ENCODE results near the gene NLRP8.
"Not testable (repeated sequence)": the region's sequence is repeated elsewhere in the genome, so short reads cannot be mapped to it uniquely, and the experiment has no call there.

The NLRP8 gene

DNA sequence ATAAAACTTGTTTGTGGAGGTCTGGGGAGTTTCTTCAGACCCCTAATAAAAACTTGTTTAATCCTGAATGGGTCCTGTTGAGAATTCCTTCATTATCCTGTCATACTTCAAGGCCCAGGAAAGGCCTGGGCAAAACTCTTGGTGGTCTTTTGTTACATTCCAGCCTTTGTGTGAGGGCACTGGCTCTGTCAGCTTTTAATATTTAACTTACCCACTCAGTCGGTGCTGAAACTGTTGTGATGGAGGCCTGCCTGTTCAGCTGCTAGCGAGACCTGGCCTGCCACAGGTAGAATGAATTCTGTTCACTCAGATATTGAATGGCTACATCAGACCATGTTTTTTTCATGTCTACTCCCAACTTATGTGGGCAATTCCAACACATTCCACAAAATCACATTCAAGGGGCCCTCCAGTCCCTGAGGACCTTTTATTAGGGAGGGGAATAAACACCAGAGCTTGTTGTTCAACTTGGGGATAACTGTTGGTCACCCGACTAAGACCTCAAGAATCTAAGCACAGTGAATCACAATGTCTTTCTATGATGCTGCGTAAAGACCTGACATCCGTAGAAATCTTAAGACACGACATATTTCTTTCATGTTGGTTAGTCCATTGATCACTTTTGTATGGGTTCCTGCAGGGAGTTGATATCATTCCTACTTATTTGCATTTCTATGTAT, 12.5 kb downstream of the NLRP8 start:
- TF ChIP-seq POU2F2 (IDR thresholded peaks at IDR 0.05; ENCODE audit: low read depth, low read length), result no peak
- TF ChIP-seq SPI1 (IDR thresholded peaks at IDR 0.05; ENCODE audit: low read depth, low read length), result no peak
- no peak for TF ChIP-seq PAX5 (IDR thresholded peaks at IDR 0.05; ENCODE audit: insufficient read depth, low read length, severe bottlenecking)
- TF ChIP-seq POLR2A (IDR thresholded peaks at IDR 0.05; ENCODE audit: low read depth, low read length), result no peak
- no peak for TF ChIP-seq TAF1 (IDR thresholded peaks at IDR 0.05; ENCODE audit: low read depth, low read length)
- TF ChIP-seq POLR2AphosphoS5 (IDR thresholded peaks at IDR 0.05; ENCODE audit: low read depth, low read length), result no peak
- FAIRE-seq, result no peak

GRCh38 chr19:55962186-55962585, 14.6 kb downstream of the NLRP8 start:
- no peak for DNase-seq (ENCODE audit: insufficient read length, low spot score)
- TF ChIP-seq PAX5 (IDR thresholded peaks at IDR 0.05; ENCODE audit: insufficient read depth, low read length, severe bottlenecking), result no peak
- no peak for TF ChIP-seq POLR2A (IDR thresholded peaks at IDR 0.05; ENCODE audit: low read depth, low read length)
- TF ChIP-seq POLR2AphosphoS5 (IDR thresholded peaks at IDR 0.05; ENCODE audit: low read depth, low read length), result no peak
- no peak for TF ChIP-seq TAF1 (IDR thresholded peaks at IDR 0.05; ENCODE audit: low read depth, low read length)
- TF ChIP-seq SPI1 (IDR thresholded peaks at IDR 0.05; ENCODE audit: low read depth, low read length), result no peak
- TF ChIP-seq POU2F2 (IDR thresholded peaks at IDR 0.05; ENCODE audit: low read depth, low read length), result no peak
- no peak for FAIRE-seq

More for the DNA sequence above, 12.5 kb downstream of the NLRP8 start:
- DNase-seq (ENCODE audit: insufficient read length, low spot score), result no peak

DNA sequence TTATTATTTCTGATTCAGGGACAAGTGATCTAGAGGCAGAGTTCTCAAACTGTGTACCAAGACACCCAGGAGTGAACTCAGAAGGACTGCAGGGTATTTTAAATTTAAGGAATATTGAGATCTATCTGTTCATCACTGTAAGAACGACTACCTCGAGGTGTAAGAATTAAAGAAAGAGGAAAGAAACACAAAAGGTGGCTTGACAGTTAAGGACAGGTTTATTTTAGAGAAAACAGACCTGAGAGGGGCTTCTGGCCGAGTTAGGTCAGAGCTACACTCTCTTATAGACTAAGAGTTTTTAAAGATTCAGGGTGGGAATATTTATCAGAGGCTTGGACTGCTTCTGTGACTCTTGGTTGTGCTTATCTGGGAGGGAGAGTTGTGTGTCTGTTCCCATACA, 26.4 kb downstream of the NLRP8 start:
- no peak for TF ChIP-seq POU2F2 (IDR thresholded peaks at IDR 0.05; ENCODE audit: low read depth, low read length)
- TF ChIP-seq TAF1 (IDR thresholded peaks at IDR 0.05; ENCODE audit: low read depth, low read length), result no peak
- no peak for TF ChIP-seq PAX5 (IDR thresholded peaks at IDR 0.05; ENCODE audit: insufficient read depth, low read length, severe bottlenecking)
- TF ChIP-seq POLR2A (IDR thresholded peaks at IDR 0.05; ENCODE audit: low read depth, low read length), result no peak
- TF ChIP-seq SPI1 (IDR thresholded peaks at IDR 0.05; ENCODE audit: low read depth, low read length), result no peak
- TF ChIP-seq POLR2AphosphoS5 (IDR thresholded peaks at IDR 0.05; ENCODE audit: low read depth, low read length), result no peak
- FAIRE-seq, result no peak
- DNase-seq (ENCODE audit: insufficient read length, low spot score), result no peak

- FAIRE-seq, result no peak
- TF ChIP-seq POLR2A (IDR thresholded peaks at IDR 0.05; ENCODE audit: low read depth, low read length), result no peak
- TF ChIP-seq POLR2AphosphoS5 (IDR thresholded peaks at IDR 0.05; ENCODE audit: low read depth, low read length), result no peak
- no peak for DNase-seq (ENCODE audit: insufficient read length, low spot score)
Measured at GRCh38 chr19:55980415-55980814, 32.8 kb downstream of the NLRP8 start.

GRCh38 chr19:55985254-55985653, 37.6 kb downstream of the NLRP8 start:
- DNase-seq (ENCODE audit: insufficient read length, low spot score) (no peak), FAIRE-seq (no peak)
- TF ChIP-seq TAF1 (IDR thresholded peaks at IDR 0.05; ENCODE audit: low read depth, low read length), result no peak
- no peak for TF ChIP-seq SPI1 (IDR thresholded peaks at IDR 0.05; ENCODE audit: low read depth, low read length)
- TF ChIP-seq PAX5 (IDR thresholded peaks at IDR 0.05; ENCODE audit: insufficient read depth, low read length, severe bottlenecking), result no peak
- no peak for TF ChIP-seq POLR2A (IDR thresholded peaks at IDR 0.05; ENCODE audit: low read depth, low read length)
- no peak for TF ChIP-seq POU2F2 (IDR thresholded peaks at IDR 0.05; ENCODE audit: low read depth, low read length)
- TF ChIP-seq POLR2AphosphoS5 (IDR thresholded peaks at IDR 0.05; ENCODE audit: low read depth, low read length), result no peak

- FAIRE-seq, result no peak
- DNase-seq (ENCODE audit: insufficient read length, low spot score), result no peak
- no peak for TF ChIP-seq PAX5 (IDR thresholded peaks at IDR 0.05; ENCODE audit: insufficient read depth, low read length, severe bottlenecking)
- no peak for TF ChIP-seq TAF1 (IDR thresholded peaks at IDR 0.05; ENCODE audit: low read depth, low read length)
- TF ChIP-seq SPI1 (IDR thresholded peaks at IDR 0.05; ENCODE audit: low read depth, low read length), result no peak
- TF ChIP-seq POLR2AphosphoS5 (IDR thresholded peaks at IDR 0.05; ENCODE audit: low read depth, low read length), result no peak
- TF ChIP-seq POU2F2 (IDR thresholded peaks at IDR 0.05; ENCODE audit: low read depth, low read length), result no peak
- no peak for TF ChIP-seq POLR2A (IDR thresholded peaks at IDR 0.05; ENCODE audit: low read depth, low read length)
Measured at GRCh38 chr19:55986487-55986886, 38.9 kb downstream of the NLRP8 start, which contains the start of gene NLRP5. NLRP5 (plus strand) TSS chr19:55986775.

DNA sequence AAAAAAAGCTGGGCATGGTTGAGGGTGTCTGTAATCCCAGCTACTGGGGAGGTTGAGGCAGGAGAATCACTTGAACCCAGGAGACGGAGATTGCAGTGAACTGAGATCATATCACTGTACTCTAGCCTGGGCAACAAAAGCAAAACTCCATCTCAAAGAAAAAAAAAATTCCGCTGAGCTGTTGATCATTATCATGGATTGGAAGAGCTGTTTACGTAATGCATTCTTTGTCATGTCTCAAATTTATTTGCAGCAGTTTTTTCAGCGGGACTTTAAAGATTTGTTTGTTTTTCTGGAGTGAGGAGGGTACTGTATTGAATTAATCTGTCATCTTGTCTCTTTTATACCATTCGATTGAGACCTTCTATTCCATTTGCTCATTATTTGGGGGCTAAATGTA, 43.2 kb downstream of the NLRP8 start:
- FAIRE-seq (no peak), DNase-seq (ENCODE audit: insufficient read length, low spot score) (no peak)
- TF ChIP-seq POLR2AphosphoS5 (IDR thresholded peaks at IDR 0.05; ENCODE audit: low read depth, low read length) (no peak), PAX5 (IDR thresholded peaks at IDR 0.05; ENCODE audit: insufficient read depth, low read length, severe bottlenecking) (no peak), POU2F2 (IDR thresholded peaks at IDR 0.05; ENCODE audit: low read depth, low read length) (no peak), POLR2A (IDR thresholded peaks at IDR 0.05; ENCODE audit: low read depth, low read length) (no peak), SPI1 (IDR thresholded peaks at IDR 0.05; ENCODE audit: low read depth, low read length) (no peak)

- TF ChIP-seq POLR2AphosphoS5 (IDR thresholded peaks at IDR 0.05; ENCODE audit: low read depth, low read length) (no peak), TAF1 (IDR thresholded peaks at IDR 0.05; ENCODE audit: low read depth, low read length) (no peak), POU2F2 (IDR thresholded peaks at IDR 0.05; ENCODE audit: low read depth, low read length) (no peak), SPI1 (IDR thresholded peaks at IDR 0.05; ENCODE audit: low read depth, low read length) (no peak), POLR2A (IDR thresholded peaks at IDR 0.05; ENCODE audit: low read depth, low read length) (no peak), PAX5 (IDR thresholded peaks at IDR 0.05; ENCODE audit: insufficient read depth, low read length, severe bottlenecking) (no peak)
- no peak for FAIRE-seq
- no peak for DNase-seq (ENCODE audit: insufficient read length, low spot score)
Measured at GRCh38 chr19:55993492-55993891, 45.9 kb downstream of the NLRP8 start.

DNA sequence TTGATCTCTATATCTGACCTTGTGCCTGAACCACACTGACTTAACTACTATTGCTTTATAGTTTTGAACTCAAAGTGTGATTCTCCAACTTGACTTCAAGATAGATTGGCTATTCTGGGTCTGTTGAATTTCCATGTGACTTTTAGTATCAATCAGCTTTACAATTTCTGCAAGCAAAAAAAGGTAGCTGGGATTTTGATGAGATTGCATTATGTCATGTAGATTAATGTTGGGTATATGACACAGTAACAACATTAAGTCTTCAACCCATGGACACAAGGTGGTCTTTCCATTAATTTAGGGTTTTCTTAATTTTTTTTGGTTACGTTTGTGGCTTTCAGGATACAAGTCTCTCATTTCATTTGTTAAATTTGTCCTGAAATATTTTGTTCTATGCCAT, 67.1 kb downstream of the NLRP8 start:
- TF ChIP-seq TAF1 (IDR thresholded peaks at IDR 0.05; ENCODE audit: low read depth, low read length) (no peak), POLR2A (IDR thresholded peaks at IDR 0.05; ENCODE audit: low read depth, low read length) (no peak)
- FAIRE-seq, result no peak
- no peak for DNase-seq (ENCODE audit: insufficient read length, low spot score)

DNA sequence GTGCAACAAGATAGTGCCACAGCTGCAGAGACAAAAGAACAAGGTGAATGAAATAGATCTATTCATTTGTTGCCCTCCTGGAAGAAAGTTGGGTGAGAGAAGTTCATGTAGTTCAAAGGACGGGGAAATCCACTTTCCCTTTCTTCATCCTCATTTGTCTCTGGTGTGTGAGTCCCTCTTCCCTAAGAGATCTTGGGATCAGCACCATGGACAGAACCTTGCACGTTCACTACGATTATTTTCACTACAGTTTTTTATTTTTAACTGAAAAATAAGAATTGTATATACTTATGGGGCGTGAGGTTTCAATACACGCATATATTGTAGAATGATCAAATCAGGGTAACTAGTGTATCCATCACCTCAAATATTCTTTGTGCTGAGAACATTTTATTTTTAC, 68.1 kb downstream of the NLRP8 start:
- TF ChIP-seq POLR2AphosphoS5 (IDR thresholded peaks at IDR 0.05; ENCODE audit: low read depth, low read length) (no peak), POLR2A (IDR thresholded peaks at IDR 0.05; ENCODE audit: low read depth, low read length) (no peak), POU2F2 (IDR thresholded peaks at IDR 0.05; ENCODE audit: low read depth, low read length) (no peak), SPI1 (IDR thresholded peaks at IDR 0.05; ENCODE audit: low read depth, low read length) (no peak), TAF1 (IDR thresholded peaks at IDR 0.05; ENCODE audit: low read depth, low read length) (no peak), PAX5 (IDR thresholded peaks at IDR 0.05; ENCODE audit: insufficient read depth, low read length, severe bottlenecking) (no peak)
- DNase-seq (ENCODE audit: insufficient read length, low spot score) (no peak), FAIRE-seq (no peak)

DNA sequence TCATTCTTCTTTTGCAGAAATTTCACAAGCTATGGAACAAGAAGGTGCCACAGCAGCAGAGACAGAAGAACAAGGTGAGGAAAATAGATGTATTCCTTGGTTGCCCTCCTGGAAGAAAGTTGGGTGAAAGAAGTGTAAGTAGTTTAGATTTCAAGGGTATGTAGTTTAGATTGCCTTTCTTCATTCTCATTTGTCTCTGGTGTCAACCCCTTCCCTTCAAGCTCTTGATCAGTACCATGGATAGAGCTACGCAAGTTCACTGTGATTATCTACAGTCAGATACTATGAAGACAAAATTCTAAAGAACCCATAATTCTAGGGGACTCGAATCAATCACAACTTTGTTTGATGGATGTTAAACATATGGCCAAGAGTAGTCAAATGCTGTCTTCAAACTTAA, 71.7 kb downstream of the NLRP8 start:
- not testable (repeated sequence) for FAIRE-seq; DNase-seq (ENCODE audit: insufficient read length, low spot score)

- not testable (repeated sequence) for FAIRE-seq; DNase-seq (ENCODE audit: insufficient read length, low spot score)
Measured at GRCh38 chr19:56020355-56020975, 72.8 kb downstream of the NLRP8 start.

Measured in GM12891 (cell line).